ENCODE measurements around the gene NEDD9. TPM values are rescaled to one million over a fixed set of nuclear protein-coding genes. Genes with fewer than 3 reads are reported as not detected.

NEDD9 gene
- polyA plus RNA-seq, 1 donor = 12.9 TPM

DNA sequence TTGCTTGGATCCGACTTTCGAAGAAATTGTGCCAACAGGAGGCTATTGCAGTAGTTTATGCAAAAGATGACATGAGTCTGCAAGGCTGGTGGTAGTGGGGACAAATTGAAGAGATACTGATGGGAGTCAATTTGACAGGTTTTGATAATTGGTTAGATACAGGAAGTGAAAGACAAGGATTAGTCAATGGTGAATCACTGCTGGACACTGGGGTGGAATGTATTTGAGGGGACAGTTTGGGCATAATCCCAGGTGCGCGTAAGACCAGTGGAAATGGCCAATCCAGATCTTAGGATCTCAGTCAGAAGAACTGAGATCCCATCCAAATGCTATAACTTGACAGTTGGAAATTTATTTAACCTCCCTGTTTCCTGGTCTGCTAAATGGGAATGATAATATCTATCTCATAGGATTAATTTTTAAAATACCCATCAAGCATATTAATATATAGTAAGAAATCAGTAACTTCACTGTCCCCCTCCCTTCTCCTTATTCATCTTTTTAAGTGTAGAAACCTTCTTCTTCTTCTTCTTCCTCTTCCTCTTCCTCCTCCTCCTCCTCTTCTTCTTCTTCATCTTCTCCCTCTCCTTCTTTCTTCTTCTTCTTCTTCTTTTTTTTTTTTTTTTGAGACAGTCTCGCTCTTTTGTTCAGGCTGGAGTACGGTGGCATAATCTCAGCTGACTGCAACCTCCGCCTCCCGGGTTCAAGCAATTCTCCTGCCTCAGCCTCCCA lies 90.0 kb downstream of the NEDD9 start:
- WGBS (ENCODE audit: insufficient coverage, low lambda C conversion rate) = 100% methylated on average over 2 of the region's 8 CpGs
- no peaks in the 10 kb centered on the region for H3K9me3 ChIP-seq (ENCODE audit: control insufficient read depth, low read depth, low read length)
- no peak for DNase-seq
- H3K36me3 ChIP-seq (ENCODE audit: control insufficient read depth, insufficient read depth, low read length) = no peaks in the 10 kb centered on the region
- no peak overlapping the region for H3K27ac ChIP-seq (ENCODE audit: low read length)
- H3K27me3 ChIP-seq (ENCODE audit: control insufficient read depth, insufficient read depth, low read length) = no peaks in the 10 kb centered on the region
- no peak overlapping the region for H3K4me3 ChIP-seq (ENCODE audit: low read length)
- no peaks in the 10 kb centered on the region for H3K4me1 ChIP-seq (ENCODE audit: control insufficient read depth, insufficient read depth, low read length)

DNA sequence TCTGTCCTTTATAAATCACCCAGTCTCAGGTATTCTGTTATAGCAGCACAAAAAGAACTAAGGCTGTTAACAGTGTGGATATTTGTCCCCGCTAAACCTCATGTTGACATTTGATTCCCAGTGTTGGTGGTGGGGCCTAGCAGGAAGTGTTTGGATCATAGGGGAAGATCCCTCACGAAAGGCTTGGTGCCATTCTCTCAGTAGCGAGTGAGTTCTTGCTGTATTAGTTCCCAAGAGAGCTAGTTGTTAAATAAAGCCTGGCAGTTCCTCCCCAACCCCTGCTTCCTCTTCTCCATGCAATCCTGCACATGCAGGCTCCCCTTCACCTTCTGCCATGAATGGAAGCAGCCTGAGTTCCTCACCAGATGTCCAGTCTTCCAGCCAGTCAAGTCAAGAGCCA lies 91.2 kb downstream of the NEDD9 start:
- DNase-seq = no peak
- H3K36me3 ChIP-seq (ENCODE audit: control insufficient read depth, insufficient read depth, low read length) = no peaks in the 10 kb centered on the region
- no peaks in the 10 kb centered on the region for H3K27me3 ChIP-seq (ENCODE audit: control insufficient read depth, insufficient read depth, low read length)
- no peaks in the 10 kb centered on the region for H3K9me3 ChIP-seq (ENCODE audit: control insufficient read depth, low read depth, low read length)
- no peak overlapping the region for H3K4me3 ChIP-seq (ENCODE audit: low read length)
- no peaks in the 10 kb centered on the region for H3K4me1 ChIP-seq (ENCODE audit: control insufficient read depth, insufficient read depth, low read length)
- WGBS (ENCODE audit: insufficient coverage, low lambda C conversion rate) = no CpG with 5 or more reads among the region's 3 CpGs
- H3K27ac ChIP-seq (ENCODE audit: low read length) = no peak overlapping the region

DNA sequence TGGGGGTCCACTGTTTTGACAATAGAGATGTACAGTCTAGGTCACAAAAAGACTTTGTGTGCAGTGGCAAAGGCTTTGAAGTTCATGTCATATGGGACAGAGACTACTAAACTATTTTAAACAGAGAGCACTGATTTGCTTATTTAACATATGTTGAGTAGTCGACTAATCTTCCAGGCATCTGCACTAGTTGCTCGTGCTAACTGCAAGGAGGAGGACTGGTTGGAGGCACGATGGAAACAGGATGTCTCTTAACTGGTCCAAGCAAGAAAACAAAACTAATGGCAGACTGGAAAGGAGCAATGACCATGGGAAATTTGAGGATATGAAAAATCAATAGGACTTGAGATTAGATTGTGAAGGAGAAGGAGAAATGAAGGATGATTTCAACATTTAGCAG lies 92.4 kb downstream of the NEDD9 start:
- 93% methylated on average over 2 of the region's 3 CpGs for WGBS (ENCODE audit: insufficient coverage, low lambda C conversion rate)
- H3K4me3 ChIP-seq (ENCODE audit: low read length) = no peak overlapping the region
- no peak overlapping the region for H3K27ac ChIP-seq (ENCODE audit: low read length)
- no peaks in the 10 kb centered on the region for H3K4me1 ChIP-seq (ENCODE audit: control insufficient read depth, insufficient read depth, low read length)
- peaks cover 9% of the 10 kb centered on the region for H3K36me3 ChIP-seq (ENCODE audit: control insufficient read depth, insufficient read depth, low read length)
- DNase-seq = no peak
- no peaks in the 10 kb centered on the region for H3K27me3 ChIP-seq (ENCODE audit: control insufficient read depth, insufficient read depth, low read length)
- no peaks in the 10 kb centered on the region for H3K9me3 ChIP-seq (ENCODE audit: control insufficient read depth, low read depth, low read length)

GRCh38 chr6:11139051-11139960 lies 93.2 kb downstream of the NEDD9 start:
- 100% methylated on average over 1 of the region's 3 CpGs for WGBS (ENCODE audit: insufficient coverage, low lambda C conversion rate)
- Histone ChIP-seq H3K9me3 (ENCODE audit: control insufficient read depth, low read depth, low read length) (no peaks in the 10 kb centered on the region), H3K4me1 (ENCODE audit: control insufficient read depth, insufficient read depth, low read length) (no peaks in the 10 kb centered on the region), H3K27me3 (ENCODE audit: control insufficient read depth, insufficient read depth, low read length) (no peaks in the 10 kb centered on the region), H3K4me3 (ENCODE audit: low read length) (no peak overlapping the region), H3K36me3 (ENCODE audit: control insufficient read depth, insufficient read depth, low read length) (peaks cover 12% of the 10 kb centered on the region), H3K27ac (ENCODE audit: low read length) (no peak overlapping the region)
- DNase-seq = no peak

DNA sequence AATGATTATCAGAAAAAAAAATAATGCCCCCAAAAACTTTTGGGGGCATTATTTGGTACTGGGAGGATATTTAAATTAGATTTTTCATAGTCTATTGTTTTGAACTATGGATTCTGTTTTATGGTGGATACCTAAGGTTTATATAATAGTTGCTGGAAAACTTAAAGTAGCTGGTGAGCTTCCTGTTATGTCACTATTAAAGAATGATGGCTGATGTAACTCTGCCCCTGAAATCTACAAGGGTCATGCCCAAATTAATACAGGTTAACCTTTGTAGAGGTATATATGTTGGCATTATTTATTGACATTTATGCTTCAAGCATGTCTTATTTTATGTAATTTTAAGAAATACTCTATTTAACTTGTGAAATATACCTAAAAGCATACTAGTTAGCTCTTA lies 95.7 kb downstream of the NEDD9 start:
- Histone ChIP-seq H3K27ac (ENCODE audit: low read length) (no peak overlapping the region), H3K36me3 (ENCODE audit: control insufficient read depth, insufficient read depth, low read length) (peaks cover 13% of the 10 kb centered on the region), H3K4me3 (ENCODE audit: low read length) (no peak overlapping the region), H3K27me3 (ENCODE audit: control insufficient read depth, insufficient read depth, low read length) (no peaks in the 10 kb centered on the region), H3K4me1 (ENCODE audit: control insufficient read depth, insufficient read depth, low read length) (no peaks in the 10 kb centered on the region), H3K9me3 (ENCODE audit: control insufficient read depth, low read depth, low read length) (no peaks in the 10 kb centered on the region)
- no peak for DNase-seq

Other genes starting within 250 kb of the NEDD9 start
- gene ELOVL2, start 188.4 kb downstream of the NEDD9 start, polyA plus RNA-seq = 6.7 TPM
- gene SMIM13, start 138.8 kb downstream of the NEDD9 start, polyA plus RNA-seq = 13.0 TPM
- gene ERVFRD-1, start 120.9 kb downstream of the NEDD9 start, polyA plus RNA-seq = 1.3 TPM